NCI-H345 (cell line): ENCODE results near the gene TMED3.

Experiments used
- DNase-seq: peaks from one replicate; lab custom pipeline; 2025; lab: John Stamatoyannopoulos, UW

TMED3 gene

DNA sequence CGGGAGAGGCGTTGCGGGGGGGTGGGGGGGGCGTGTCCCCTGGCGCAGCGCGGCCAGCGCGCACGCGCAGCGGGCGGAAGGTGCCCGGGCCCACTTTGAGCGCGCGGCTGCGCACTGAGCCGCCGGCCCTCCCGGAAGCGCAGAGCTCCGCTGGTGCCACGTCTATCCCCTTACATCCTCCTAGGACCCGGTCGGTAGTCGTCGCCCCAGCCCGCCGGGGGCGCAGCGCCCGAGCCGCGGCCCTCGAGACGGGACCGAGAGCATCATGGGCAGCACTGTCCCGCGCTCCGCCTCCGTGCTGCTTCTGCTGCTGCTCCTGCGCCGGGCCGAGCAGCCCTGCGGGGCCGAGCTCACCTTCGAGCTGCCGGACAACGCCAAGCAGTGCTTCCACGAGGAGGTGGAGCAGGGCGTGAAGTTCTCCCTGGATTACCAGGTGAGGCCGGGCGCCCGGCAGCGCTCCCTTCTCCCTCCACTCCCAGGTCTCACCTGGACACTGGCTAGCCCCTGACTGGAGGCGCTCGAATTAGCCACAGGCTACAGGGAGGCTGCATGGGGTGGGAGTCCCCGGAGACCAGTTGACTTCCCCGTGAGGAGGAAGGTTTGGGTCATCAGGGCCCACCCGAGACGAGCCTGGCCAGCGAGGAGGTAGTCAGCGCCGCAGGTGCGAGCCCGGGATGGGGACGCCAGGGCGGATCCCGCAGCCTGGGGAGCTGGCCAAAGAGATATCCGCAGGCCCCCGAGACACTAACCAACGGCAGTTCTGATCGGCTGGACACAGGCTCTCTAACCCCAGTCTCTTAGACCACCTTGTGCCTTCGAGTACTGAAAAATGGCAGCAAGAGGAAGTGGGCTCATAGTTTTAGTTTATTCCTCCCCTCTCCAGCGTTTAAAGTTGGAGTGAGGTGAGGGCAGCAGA lies at the start of gene TMED3:
Gene TMED3 (plus strand): TSS at position 128 of the 916 bp plus-strand sequence. CDS start 138 bp downstream, at position 266.
- peak; percentile 82 for DNase-seq

- no peak for DNase-seq
Measured at GRCh38 chr15:79261836-79262235, 49.1 kb upstream of the TMED3 start.

GRCh38 chr15:79265167-79265566 lies 45.7 kb upstream of the TMED3 start:
- DNase-seq = no peak

GRCh38 chr15:79265987-79266579 lies 44.8 kb upstream of the TMED3 start:
- DNase-seq = no peak

GRCh38 chr15:79282371-79283251 lies 28.3 kb upstream of the TMED3 start, which contains the start of gene ANKRD34C:
Gene ANKRD34C (plus strand): TSS chr15:79282722. CDS start chr15:79293285, 10,563 bp downstream.
- DNase-seq = peak; percentile 29

- no peak for DNase-seq
Measured at GRCh38 chr15:79283252-79284048, 27.5 kb upstream of the TMED3 start.

- DNase-seq = no peak
Measured at GRCh38 chr15:79290642-79291275, 20.2 kb upstream of the TMED3 start.

- no peak for DNase-seq
Measured at GRCh38 chr15:79292011-79292410, 18.9 kb upstream of the TMED3 start.

DNA sequence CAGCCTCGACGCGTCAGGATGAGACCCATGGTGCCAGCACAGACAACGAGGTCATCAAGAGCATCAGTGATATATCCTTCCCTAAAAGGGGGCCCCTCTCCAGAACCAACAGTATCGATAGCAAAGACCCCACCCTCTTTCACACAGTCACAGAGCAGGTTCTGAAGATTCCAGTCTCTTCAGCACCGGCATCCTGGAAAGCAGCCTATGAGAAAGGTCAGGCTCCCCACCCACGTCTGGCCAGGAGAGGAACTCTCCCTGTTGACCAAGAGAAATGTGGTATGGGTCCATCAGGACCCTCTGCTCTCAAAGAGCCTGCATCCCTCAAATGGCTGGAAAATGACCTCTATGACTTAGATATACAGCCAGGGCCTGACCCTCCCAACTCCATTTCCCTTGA lies 16.8 kb upstream of the TMED3 start:
- DNase-seq = no peak

DNA sequence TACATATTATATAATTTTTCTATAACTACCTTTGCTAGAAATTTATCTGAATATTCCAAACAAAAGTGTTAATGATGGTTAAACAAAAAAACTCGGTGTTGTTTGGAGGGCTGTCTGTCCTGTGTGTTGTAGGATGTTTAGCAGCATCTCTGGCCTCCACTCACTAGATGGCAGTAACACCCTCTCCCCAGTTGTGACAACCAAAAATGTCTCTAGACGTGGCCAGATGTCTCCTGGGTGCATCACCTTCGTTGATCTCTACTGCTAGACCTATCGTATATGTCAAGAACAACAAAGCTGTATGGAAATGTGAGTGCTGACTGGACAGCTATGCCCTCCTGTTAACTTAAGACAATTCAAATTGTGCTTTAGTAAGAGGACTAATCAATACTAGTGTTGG lies 14.3 kb upstream of the TMED3 start:
- DNase-seq = no peak

- no peak for DNase-seq
Measured at GRCh38 chr15:79299126-79299840, 11.6 kb upstream of the TMED3 start.

DNA sequence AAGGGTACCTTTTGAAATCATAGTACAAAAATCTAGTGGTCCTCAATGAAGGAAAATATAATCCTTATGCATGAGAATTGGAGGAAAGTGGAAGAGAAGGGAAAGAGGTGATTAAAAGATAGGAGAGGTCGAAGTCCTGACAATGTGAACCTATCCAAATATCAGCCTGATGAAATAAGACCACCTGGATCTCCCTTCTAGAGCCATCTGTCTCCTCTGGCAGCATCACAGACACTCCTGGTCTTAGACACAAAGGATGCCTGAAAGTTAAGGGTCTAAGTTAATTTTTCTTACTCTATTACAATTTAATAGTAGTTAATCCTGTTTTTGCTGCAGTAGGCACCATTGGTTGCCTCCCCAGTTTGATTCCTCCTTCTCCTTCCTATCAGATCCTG lies 11.1 kb upstream of the TMED3 start:
- DNase-seq = no peak

GRCh38 chr15:79307251-79307650 lies 3.7 kb upstream of the TMED3 start:
- DNase-seq = no peak

DNA sequence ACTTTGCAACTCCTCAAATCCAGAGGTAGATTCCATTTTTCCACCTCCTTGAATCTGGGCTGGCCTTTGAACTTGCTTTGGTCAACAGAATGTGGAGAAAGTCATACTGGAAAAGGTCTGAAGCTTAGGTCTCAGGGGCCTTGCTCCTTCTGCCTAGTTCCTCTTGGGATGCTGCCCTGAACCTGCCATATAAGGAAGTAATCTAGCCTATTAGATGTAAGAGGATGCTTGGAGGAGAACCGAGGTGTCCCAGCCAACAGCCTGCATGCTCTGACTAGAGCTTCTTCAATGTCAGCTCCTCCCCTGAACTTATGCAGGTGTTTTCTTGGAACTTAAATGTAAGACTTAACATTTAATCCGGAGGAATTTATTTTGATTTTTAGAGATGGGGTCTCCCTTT lies 2.0 kb upstream of the TMED3 start:
- no peak for DNase-seq

DNA sequence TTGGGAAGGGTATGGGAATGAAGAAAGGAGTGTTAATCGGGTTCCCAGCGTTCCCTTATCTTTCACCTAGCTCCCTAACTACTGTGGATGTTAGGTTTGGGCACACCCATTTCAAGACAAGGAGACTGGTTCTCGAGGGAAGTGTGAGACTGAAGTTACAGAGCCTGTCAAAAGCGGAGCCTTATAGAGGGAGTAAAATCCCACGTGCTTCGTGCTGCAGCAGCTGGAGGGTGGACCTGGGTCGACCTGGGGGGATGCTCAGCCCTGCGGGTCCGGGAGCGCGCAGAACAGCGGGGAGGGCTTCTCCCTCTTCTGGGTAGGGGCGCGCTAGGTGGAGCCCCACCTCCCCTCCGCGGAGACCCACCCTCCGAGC lies 314 bp upstream of the TMED3 start:
- no peak for DNase-seq

- no peak for DNase-seq
Measured at GRCh38 chr15:79311901-79312553, 1.1 kb downstream of the TMED3 start.

DNA sequence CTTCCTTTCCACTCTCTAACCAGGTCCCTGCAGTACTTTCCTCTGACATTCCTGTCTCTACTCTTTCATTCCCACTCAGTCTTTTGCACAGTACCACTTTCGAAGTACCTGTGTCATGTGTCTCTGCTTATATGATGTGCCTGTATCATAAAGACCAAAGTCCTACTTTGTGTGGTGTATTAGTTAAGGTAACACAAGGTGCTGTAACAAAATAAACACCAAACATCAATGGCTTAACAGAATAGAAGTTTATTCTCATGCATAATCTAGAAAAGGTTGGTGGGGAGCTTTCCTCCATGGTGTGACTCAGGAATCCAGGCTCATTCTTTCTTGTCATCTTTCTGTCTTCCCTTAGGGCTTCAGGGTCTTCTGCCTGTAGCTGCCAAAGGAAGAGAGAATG lies 3.3 kb downstream of the TMED3 start:
- no peak for DNase-seq

GRCh38 chr15:79314811-79315210 lies 3.9 kb downstream of the TMED3 start:
- no peak for DNase-seq

DNA sequence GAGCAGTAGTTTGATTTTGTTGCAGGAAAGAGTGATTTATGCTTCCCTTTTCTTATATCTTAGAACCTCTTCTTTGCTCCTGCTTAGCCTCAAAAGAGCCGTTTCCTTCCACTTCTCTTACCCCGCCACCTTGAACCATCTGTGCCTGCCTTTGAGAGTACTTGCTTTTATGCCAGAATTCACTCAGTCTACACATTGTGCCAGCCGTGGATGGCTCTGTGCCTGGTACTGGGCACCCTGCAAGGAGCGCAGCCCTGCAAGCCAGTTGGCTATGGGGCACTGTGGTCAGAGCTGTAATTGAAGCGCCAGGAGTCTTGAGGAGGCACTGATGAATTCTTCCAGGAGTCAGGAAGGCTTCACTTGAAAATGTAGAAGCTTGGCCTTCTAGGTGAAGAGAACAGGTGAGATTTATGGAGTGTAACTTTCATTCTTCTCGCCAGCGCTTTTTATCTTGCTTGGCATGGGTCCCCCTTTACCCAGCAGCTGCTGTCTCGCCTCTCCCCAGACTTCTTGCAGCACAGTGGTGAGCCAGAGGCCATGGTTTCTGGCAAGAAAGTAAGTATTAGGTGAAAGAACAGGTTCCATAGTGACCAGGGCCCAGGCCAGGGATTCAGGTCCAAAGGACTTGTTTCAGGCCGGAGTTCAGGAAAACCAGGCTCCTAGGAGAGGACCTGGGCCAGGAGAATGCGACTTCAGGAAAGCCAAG lies 4.9 kb downstream of the TMED3 start:
- DNase-seq = no peak
